ENCODE results near the gene PTPRT.

PTPRT gene

DNA sequence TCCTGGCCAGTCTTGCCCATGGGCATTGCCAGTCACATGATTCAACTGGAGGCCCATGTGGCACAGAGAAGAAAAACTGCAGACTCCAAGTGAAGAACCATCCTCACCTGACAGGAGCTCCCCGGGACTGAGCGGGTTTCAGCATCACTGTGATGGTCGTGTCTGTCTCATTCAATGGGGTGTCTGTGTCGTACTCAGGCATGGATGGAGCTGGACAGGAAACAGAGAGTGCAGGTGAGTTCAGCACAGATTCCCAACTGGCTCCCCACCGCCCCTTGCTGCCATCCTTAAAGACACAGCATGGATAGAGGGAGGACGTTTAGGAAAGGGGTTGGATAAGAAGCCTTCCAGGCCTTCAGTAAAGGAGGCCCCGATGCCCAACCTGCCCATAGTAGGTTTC is 839.2 kb downstream of the PTPRT start:
- no peak for DNase-seq

DNA sequence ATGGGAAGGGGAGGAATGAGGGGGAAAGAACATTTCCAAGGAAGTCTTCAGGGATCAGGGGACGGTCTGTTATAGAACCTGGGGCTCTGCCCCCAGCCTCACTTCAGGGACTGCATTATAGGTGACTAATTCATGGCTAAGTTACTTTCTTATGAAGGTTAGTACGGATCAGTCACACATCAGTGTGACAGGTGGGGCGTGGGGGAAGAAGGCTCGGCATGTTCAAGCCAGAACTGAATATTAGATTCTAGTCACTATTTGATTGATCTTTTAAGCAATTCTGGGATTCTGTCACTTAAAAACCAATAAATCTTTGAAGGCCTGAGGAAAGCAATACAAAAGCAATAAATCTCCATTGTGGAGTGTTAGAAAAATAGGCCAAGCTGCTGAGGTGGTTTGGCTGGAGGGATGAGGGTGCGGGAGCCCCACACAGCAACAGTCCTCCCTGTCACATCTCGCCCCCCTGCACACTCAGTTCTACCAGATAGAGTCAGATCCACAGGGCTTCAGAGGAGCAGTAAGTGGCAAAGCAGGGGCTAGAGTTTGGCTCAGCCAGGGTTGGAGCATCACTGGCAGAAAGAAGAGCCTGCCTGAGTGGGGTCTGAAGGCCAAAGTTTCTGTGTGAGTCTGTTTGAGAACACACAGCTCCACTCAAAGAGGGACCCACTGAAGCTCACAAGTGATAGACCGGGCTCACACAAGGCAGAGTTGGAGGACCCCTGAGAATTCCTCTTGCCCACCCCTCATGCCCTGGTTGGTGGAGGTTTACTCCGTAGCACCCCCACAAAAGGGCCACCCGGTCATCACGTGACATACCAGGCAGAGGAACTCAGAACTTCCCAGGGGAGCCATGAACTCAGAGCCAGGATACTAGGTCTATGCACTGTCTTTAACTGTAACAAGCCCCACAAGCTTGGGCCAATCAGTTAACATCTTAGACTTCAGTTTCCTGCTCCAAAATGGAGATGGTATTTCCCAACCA is 843.2 kb downstream of the PTPRT start:
- DNase-seq, result no peak

DNA sequence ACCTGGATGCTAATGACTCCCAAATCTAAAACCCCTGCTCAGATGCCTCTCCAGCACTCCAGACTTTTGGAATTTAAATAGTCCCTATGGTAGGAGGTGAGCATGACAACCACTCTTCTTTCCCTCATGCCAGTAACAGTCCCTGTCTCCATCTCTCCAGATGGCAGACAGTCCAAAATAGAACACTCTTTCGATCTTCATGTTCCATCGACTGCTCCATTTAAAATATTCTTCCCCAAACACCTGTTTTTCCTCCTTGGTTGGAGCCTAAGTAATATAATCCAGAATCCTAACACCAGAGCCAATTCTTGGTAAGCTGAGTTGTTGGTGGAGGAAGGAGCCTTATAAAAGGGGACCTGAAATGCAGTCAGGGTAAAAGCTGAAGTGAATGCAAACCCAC is 848.1 kb downstream of the PTPRT start:
- DNase-seq, result no peak

DNA sequence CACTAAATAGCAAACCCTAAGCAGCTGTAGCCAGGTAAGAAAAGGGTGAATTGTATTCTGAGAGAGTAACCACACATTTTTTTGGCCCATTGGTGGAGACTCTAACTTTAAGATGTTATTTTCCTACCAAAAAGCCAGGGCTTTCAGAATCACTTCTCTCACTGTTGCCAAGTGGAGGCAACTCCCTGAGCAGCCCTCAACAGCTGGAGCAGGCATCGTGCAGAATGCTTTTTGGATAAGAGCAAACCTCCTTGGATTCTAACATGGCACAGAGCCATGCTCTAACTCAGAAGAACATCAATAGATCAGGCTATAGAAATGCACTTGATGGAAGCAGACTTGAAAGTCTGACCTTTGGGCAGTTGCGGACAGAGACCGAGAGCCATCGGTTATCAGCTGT is 849.3 kb downstream of the PTPRT start:
- DNase-seq, result no peak

DNA sequence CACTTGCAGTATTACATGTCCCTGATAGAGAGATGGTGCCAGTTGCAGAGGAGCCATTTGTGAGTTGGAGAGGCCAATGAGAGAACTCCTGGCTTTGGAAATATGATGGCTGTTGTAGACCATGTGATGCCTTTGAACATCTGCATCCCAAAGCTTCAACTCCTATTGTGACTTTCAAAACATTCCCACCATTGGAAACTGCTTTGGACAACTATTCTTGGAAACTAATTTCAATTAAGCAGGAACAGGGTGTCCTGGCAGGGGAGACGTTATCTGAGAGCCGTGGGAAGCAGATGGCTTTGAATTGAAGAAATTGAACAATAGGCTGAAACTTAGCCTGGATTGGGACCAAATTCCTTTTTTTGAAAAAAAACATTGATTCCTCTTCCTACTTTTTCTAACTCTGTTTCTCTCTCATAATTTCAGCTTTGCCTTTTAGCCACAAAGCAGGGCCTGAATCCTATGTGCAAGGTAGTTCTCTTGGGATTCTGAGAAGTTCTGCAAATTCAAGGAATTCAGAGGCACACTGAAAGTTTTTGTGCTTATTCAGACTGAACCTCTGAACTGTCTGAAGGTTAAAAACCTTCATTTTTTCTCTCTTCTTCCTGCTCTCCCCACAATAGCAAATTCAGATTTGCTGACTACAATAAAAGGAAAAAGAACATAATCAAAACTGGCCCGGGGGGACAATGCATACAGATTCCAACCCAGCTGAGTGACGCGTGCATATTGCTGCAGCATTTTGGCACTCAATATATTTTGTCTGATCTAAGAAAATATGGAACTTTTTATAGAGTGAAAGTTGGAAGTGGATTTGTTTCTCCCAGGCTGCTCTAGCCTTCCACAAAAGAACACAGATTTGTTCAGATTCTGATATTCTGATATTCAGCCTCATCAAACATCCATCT is 851.2 kb downstream of the PTPRT start:
- no peak for DNase-seq

DNA sequence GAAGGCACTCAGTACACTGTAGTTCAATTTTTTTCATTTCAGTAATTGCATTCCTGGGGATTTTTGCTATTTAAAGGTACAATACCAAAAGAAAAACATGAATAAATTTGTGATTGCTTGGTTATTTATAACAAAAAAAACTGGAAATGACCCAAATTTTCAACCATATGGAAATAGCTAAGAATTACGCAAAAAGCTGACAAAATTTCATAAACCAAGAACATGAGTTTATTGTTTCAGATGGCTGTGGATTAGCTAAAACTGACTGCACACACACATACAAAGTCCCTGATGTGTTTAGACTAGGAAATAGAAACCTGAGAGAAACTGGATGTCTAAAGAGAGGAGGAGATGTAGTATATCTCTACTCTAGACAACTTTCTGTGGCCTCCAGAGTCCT is 853.1 kb downstream of the PTPRT start:
- DNase-seq, result no peak

DNA sequence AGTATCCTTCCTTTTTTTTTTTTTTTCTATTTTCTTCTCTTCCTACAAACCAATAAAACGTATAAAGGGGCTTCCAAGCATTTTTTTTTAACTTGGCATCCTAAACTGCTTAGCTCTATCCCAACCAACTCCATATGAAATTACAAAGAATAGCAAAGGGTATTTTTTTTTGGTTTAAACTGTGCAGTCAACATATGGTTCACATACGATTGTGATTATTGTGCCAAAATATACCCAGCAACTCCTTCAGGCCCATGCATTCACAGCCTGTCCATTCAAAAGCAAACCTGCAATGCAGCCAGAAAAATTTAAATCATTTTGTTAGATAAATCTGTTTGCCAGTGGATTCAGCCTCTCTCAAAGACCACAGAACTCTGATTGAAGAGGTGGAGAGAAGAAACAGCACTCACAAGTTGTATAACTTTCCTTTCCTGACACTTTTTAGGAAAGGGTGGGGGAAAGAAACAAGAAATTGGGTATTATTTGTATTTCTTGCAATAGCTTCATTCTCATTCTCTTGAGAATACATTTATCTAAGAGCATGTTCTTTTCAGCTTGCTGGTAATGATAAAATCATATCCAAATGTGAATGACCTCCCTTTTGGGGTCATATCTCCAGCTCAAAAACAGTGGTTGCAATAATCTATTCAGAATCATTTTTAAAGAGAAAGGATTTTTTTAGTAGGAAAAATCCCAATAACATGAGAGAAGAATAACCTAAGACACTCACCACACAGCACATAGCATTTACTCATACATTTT is 870.3 kb downstream of the PTPRT start:
- no peak for DNase-seq

DNA sequence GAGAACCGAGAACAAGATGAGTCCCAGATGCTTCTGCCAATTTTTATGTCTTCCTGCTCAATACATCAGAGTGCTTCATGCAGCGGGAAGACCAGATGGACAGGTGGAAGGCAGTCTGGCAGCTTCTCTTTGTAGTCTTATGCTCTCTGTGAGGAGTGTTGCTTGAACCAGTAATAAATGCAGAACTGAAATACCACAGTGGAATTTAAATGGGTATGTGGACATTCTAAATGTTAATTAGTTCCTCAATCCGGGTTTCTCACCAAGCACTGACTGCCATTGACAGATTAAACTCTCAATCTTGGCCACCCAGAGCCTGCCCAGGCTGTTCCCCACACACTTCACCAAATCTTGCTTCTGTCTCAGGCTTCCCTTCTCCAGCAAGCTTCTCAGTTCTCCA is 876.0 kb downstream of the PTPRT start:
- no peak for DNase-seq

DNA sequence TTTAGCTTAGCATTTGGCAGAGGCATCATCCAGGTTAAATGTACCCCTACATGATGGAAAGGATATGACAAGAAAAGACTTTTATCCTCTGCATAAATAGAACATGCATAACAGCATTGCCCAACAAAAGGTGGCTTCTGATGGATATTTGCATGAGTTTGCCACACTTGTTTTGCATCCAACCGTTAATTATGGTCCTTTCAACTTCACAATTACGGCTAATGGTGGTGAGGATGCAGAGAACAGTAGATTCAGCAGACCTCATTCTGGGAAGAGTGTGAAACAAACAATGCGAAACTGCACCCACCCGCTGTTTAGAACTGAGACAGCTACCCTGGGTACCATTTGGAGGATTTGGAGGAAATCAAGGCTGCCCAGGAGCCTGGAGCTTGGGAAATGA is 880.7 kb downstream of the PTPRT start:
- DNase-seq, result no peak

DNA sequence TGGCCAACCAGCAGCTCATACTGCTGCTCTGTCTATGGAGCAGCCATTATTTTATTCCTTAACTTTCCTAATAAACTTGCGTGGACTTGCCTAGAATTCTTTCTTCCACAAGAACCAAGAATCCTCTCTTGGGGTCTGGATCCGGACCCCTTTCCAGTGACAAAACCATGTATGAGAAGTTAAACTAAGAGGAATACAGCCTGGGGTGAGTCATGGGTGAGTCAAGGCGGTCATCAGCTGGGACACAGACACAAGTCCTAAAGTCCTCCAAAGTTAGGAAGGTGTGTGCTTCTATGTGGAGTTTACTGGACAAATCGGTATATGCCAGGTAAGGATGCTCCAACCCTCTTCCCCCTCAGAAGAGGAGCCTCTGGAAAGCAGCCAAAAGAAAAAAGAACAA is 881.5 kb downstream of the PTPRT start:
- DNase-seq, result no peak

DNA sequence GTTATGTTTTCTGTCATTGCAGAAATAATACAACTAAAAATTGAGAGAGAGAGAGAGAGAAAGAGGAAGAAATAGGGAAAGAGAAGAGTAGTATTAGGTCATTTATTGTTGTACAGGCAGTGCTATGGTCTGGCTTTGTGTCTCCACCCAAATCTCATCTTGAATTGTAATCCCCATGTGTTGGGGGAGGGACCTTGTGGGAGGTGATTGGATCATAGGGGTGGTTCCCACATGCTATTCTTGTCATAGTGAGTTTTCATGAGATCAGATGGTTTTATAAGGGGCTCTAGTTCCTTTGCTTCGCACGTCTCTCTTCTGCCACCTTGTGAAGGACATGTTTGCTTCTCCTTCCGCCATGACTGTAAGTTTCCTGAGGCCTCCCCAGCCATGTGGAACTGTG is 894.1 kb downstream of the PTPRT start:
- no peak for DNase-seq

DNA sequence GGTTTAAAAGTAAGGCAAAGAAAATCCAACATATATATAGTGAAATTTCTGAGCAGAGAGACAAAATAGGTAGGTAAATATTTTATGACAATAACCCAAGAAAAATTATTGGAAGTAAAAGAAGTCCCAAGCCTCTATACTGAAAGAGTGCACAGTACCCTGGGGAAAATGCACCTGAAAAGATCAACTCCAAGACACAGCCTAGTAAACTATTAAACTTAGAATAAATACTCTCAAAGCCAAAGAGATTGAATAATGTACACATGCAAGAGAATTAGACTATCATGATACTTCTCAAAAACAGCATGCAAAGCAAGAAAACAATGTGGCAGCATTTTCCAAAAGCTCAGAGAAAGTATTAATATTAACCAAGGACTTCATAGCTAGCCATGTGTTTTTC is 894.7 kb downstream of the PTPRT start:
- DNase-seq, result no peak

DNA sequence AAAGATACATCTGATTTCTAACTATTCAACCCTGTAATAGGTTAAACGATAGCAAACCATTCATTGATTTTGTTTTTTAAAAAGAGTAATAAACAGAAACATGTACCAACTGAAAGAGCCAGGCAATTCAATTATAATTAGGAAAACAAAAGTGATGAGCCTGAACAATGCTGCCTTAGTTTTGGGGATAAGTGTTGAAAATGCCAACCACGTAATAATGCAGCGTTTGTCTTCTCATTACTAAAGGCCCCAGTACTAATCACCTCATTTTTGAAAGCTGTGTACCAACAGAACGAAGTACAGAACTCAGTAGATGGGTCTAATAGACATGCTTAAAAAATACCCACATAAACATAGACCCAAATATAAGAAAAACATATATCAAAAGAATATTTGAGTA is 907.9 kb downstream of the PTPRT start:
- DNase-seq, result no peak

DNA sequence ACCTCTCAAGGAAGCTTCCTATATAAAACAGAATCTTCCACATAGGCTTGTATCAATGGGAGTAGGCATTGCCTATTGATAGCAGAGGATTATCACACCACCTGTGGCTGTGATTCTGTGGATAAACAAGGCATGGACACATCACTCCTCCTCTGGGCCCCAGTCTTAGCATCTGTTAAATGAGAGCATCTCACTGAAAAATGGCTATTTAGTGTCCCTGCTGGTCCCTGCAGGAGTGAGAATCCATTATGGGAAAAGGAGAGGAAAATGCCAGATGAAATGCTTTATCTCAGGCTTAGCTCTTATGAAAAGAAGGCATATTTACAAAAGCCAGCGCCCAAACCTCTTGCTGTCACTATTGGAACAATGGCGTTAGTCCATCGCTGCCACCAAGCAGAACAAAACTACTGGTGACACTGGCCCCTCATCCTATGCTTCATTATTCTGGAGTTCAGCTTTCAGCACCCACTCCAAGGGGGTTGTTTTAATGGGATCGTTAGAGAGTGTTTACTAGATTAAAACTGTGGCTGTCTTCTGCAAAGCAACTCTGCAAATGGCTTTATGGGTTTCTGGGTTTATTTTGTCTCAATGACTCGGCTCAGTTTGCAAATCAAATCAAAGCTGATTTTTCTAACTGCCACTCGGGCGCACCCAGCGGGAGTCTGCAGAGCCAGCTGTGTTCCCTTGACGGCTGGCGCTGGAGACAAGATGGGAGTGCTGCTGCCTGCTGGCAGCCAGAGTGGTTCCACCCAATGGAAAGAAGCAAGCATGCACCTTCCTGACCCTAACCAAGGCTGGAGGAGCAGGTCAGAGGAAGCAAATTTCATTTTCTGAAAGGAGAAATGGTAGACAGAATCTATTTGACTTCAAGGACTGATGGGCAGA is 912.7 kb downstream of the PTPRT start:
- no peak for DNase-seq

DNA sequence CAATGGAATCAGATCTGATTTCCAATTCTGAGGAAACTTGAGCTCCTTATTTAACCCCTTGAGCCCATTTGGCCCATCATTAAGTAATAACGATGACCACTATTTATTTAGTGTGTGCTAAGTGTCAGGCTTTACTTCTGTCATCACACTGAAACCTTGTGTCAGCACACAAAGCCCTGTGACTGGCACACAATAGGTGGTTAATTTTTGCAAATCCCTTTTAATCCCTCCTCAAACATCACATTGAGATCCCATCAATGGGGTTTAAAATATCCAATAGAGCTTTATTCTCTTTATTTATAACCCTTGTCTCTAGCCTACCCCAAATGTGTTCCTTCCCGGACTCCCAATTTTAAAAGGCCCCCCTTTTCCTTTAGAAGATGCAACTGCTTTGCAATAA is 914.7 kb downstream of the PTPRT start:
- no peak for DNase-seq

DNA sequence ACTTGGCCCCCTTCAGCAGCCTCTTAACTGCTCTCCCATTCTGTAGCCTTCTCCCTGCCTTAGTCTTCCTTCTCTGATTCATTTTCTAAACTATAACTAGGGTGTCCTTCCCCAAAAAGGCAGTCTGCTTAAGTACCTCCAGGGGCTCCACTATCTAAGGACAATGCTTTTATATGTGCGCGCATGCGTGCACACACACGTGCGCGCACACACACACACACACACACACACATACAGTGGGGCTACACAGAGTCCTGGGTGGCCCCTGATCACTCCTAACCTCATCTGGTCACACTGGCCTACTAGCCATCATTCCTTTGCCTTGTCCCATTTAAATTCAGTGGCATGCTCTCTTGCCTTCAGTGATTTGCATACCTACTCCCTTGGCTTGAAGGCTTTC is 917.2 kb downstream of the PTPRT start:
- DNase-seq, result no peak

DNA sequence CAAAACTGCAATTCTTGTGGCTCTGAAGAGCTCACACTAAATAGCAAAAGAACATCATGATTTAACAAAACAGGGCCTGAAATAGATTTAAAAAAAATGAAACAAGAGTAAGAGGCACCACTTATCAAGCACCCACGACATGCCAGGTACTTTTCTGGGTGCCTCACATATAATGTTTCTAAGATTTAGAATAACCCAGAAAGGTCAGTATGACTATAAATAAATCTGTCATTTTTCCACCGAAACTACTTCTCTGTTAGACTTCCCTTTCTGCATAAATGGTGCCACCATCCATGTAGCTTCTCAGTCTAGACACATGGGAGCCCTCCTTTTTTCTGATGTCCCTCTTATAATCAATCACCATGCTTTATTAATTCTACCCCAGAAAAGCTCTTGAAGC is 919.2 kb downstream of the PTPRT start:
- DNase-seq, result no peak

DNA sequence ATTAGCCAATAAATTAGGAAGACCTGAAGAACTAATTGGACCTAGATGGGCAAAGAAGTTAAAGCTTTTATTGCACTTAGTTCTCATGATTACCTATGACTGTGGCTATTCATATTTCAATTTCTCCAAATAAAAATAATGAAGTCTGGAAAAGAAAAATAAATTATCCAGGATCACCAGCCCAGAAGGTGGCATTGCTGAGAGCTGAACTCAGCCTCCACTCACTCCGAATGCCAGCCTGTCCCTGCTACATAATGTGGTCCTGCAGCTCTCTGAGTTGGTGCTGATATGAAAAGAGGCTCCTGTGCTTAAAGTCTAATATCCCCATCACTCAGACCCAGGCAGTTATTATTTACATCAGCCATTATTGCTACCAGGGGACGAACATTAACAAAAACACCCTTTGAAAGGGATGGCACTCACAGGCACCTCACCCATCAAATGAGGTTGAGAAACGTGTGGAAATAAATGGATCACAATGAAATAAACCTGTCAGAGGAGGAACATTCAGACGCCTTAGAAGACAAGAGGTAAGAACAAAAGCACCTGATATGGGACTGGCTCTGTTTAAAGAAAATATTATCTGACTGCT is 921.8 kb downstream of the PTPRT start:
- no peak for DNase-seq

DNA sequence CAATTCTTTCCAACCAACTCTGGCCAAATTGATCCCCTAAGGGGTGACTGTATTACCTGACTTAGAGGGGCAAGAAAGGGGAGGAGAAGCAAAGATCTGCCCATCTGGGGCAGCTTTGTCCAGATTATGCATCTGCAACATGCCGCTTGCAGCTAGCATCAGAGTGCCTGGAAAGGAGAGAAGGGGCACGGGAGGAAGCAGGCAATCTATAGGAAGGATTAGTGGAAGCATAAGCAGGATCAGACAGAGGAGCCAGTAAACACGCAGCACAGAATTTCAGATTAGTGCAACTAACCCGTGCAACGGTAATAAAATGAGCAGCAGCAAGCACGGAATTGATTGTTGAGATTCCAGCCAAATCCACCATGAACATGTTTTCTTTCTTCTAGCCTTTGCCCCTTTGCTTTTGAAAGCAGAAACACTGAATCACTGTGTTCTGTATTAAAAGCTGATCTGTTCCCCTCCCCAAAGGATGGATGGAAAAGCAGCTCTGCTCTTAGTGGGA is 927.9 kb downstream of the PTPRT start:
- no peak for DNase-seq

DNA sequence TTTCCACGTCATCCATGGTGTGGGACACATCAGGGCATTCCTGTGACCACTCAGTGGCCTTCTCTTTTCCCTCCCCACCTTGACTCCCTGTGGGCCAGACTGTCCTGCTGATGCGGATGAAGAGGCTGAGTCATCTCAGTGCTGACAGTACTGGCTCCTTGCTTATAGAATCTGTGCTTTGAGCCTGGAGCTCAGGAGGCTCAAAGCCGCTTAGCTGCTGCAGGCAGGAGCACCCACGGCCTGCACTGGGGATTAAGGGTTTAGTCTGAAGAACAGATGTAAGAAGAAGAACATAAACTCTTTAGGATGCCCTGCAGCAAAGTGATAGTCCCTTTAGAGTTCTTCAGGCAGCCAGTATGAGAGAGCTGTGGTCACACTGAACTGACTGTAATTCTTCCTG is 929.5 kb downstream of the PTPRT start:
- no peak for DNase-seq

DNA sequence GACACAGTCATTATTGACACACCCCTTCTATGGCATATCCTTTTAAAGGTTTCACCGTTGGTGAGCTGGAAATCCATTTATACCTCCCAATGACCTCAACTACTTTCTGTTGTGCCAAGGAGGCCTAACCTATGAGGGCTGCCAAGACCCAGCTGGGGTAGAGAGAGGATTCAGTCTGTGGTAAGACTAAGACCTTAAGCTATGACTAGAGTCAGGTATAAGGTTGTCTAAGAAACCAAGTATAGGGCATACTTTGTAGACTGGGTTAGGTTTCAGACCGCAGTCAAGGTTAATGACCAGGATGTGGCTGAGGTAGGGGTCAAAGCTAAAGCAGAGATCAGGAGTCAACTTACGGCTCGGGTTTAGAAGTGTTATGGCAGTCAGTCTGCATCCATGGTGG is 930.3 kb downstream of the PTPRT start:
- DNase-seq, result no peak

All from CD4-positive, alpha-beta T cell treated with Interleukin-4 for 4 hours (primary cell).